HFFc6 (cell line): ENCODE measurements around the gene PHLDB1. TPM values are rescaled to one million over a fixed set of nuclear protein-coding genes. Genes with fewer than 3 reads are reported as not detected.

Experiments
- DNase-seq: peaks from one replicate; pipeline ENCODE4 v3.0.0-alpha.2; 2018
- H3K27ac Mint-ChIP-seq: 2 replicates; pipeline ENCODE4 v1.8.0; 2020; ENCODE audit warnings: mild to moderate bottlenecking, mixed read lengths
- H3K27me3 Mint-ChIP-seq: 2 replicates; pipeline ENCODE4 v1.8.0; 2021; ENCODE audit warnings: mild to moderate bottlenecking, moderate library complexity, mixed read lengths; ENCODE audit not compliant: insufficient read depth
- H3K36me3 Mint-ChIP-seq: 2 replicates; pipeline ENCODE4 v1.8.0; 2021; ENCODE audit warnings: low read depth, mixed read lengths
- H3K4me1 Mint-ChIP-seq: 2 replicates; pipeline ENCODE4 v1.8.0; 2020; ENCODE audit warnings: low read depth, mixed read lengths
- H3K4me3 Mint-ChIP-seq: 2 replicates; pipeline ENCODE4 v1.8.0; 2020; ENCODE audit warnings: mild to moderate bottlenecking, moderate library complexity, mixed read lengths
- H3K9me3 Mint-ChIP-seq: 2 replicates; pipeline ENCODE4 v1.8.0; 2020; ENCODE audit warnings: mild to moderate bottlenecking, mixed read lengths
- CTCF ChIP-seq: fragments of 200-600 bp; sonication (generic); IDR thresholded peaks from 2 replicates; pipeline ENCODE4 v1.5.0; 2021; ENCODE audit warnings: antibody characterized with exemption, mild to moderate bottlenecking
- total RNA-seq, 6 experiments: library from RNA; stranded (reverse); fragmentation: NEBNext Ultra II Directional; extraction: Animal tissue kit (Norgen Biotek cat#: 25700); gene quantifications; 2 replicates in 1 of 6; 3 replicates in 5 of 6; pipeline ENCODE4 v1.2.3, GENCODE V29; 2021

The PHLDB1 gene
- total RNA-seq, 6 experiments from 2014 or later, result 106 to 121 (median 114) TPM

GRCh38 chr11:118646393-118646792 is 39.0 kb downstream of the PHLDB1 start:
- H3K27ac Mint-ChIP-seq, result no peak overlapping the region
- no peaks in the 10 kb centered on the region for H3K9me3 Mint-ChIP-seq
- DNase-seq, result no peak
- TF ChIP-seq CTCF, result no peak
- H3K4me3 Mint-ChIP-seq, result no peak overlapping the region
- H3K27me3 Mint-ChIP-seq, result peaks cover 4% of the 10 kb centered on the region
- H3K4me1 Mint-ChIP-seq, result no peaks in the 10 kb centered on the region; the same call in 1 of the 2 replicates
- H3K36me3 Mint-ChIP-seq, result peaks cover 25% of the 10 kb centered on the region; the same call in 1 of the 2 replicates

DNA sequence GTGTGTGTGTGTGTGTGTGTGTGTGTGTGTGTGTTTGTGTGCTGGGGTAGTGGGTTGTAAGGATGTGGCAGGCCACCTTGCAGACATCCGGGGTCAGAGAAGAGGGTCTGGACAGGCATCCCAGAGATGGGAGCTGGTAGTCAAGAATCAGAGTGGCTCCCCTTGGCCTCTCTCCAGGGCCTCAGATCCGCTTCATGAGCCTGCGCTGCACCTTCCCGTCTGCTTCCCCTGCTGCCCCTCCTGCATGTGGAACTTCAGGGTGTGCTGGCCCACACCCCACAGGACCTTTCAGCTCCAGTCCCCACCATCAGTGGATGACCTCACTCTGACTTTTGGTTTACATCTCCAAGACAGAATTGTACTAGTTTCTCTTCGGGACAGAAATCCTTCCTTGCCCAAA is 40.9 kb downstream of the PHLDB1 start:
- no peak overlapping the region for H3K4me3 Mint-ChIP-seq
- no peaks in the 10 kb centered on the region; the same call in 1 of the 2 replicates for H3K4me1 Mint-ChIP-seq
- no peaks in the 10 kb centered on the region for H3K9me3 Mint-ChIP-seq
- peaks cover 33% of the 10 kb centered on the region; the same call in 1 of the 2 replicates for H3K36me3 Mint-ChIP-seq
- peaks cover 4% of the 10 kb centered on the region for H3K27me3 Mint-ChIP-seq
- H3K27ac Mint-ChIP-seq, result peak overlapping the region; percentile 18; the same call in 1 of the 2 replicates
- TF ChIP-seq CTCF, result no peak
- DNase-seq, result no peak

GRCh38 chr11:118649941-118650340 is 42.5 kb downstream of the PHLDB1 start:
- TF ChIP-seq CTCF, result no peak
- Mint-ChIP-seq H3K9me3 (no peaks in the 10 kb centered on the region), H3K4me1 (no peaks in the 10 kb centered on the region; the same call in 1 of the 2 replicates), H3K27me3 (peaks cover 4% of the 10 kb centered on the region), H3K36me3 (peaks cover 34% of the 10 kb centered on the region; the same call in 1 of the 2 replicates), H3K27ac (no peak overlapping the region), H3K4me3 (no peak overlapping the region)
- DNase-seq, result no peak

DNA sequence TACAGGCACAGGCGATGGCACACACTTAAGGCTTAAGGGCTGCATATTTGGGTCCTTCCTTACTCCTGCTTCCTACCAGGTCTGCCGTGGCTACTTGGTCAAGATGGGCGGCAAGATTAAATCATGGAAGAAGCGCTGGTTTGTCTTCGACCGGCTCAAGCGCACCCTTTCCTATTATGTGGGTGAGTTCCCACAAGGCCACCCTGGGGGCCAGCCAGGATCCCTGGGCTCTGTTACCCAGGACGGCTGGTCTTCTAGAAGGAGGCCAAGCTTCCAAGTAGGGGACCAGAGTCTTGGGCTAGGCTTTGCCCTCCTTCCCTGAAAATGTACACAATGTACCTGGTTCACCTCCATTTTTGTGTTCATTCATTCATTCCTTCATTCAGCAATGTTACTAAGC is 43.0 kb downstream of the PHLDB1 start:
- no peaks in the 10 kb centered on the region; the same call in 1 of the 2 replicates for H3K4me1 Mint-ChIP-seq
- no peak overlapping the region for H3K27ac Mint-ChIP-seq
- no peak for TF ChIP-seq CTCF
- peaks cover 32% of the 10 kb centered on the region; the same call in 1 of the 2 replicates for H3K36me3 Mint-ChIP-seq
- peaks cover 4% of the 10 kb centered on the region for H3K27me3 Mint-ChIP-seq
- no peaks in the 10 kb centered on the region for H3K9me3 Mint-ChIP-seq
- DNase-seq, result no peak
- H3K4me3 Mint-ChIP-seq, result no peak overlapping the region

DNA sequence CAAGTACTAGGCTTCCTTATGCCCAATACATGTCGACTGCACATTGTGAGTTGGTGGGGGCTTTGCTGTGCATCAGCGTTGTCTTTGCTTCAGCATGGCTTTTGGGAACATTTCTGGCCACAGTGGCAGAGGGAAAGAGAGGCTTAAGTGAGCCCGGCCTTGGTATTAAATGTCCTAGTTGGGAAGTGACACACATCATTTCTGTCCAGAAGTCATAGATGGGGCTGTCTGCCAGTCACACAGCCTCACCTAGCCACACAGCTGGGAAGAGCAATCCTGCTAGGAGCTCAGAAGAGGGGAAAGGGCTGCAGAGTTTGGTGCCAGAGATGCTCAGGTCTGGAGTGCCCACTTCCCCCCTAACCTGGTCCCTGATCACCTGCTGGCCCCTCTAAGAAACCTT is 44.4 kb downstream of the PHLDB1 start:
- DNase-seq, result no peak
- no peak for TF ChIP-seq CTCF
- Mint-ChIP-seq H3K4me3 (no peak overlapping the region), H3K9me3 (no peaks in the 10 kb centered on the region), H3K27ac (no peak overlapping the region), H3K4me1 (no peaks in the 10 kb centered on the region), H3K27me3 (peaks cover 4% of the 10 kb centered on the region), H3K36me3 (peaks cover 37% of the 10 kb centered on the region)
